Suprapubic skin (tissue), 4 donors: ENCODE data around the gene MAPK12. TPM values are rescaled to one million over a fixed set of nuclear protein-coding genes. Genes with fewer than 3 reads are reported as not detected.
A peak's percentile ranks its signal among the peaks of the same experiment; 100 is the strongest.

Experiments
- DNase-seq, 2 donors: peaks; one replicate each; pipeline ENCODE4 v3.0.0-alpha.2; 2019; ENCODE audit warnings: low spot score in 2 of 2
- H3K27ac ChIP-seq: fragments of 200-600 bp; sonication (generic); one replicate; pipeline ENCODE4 v1.5.1; 2019
- H3K27me3 ChIP-seq: fragments of 200-600 bp; sonication (generic); one replicate; pipeline ENCODE4 v1.5.1; 2019
- H3K36me3 ChIP-seq: fragments of 200-600 bp; sonication (generic); one replicate; pipeline ENCODE4 v1.5.1; 2019
- H3K4me1 ChIP-seq: fragments of 200-600 bp; sonication (generic); one replicate; pipeline ENCODE4 v1.5.1; 2019
- H3K4me3 ChIP-seq: fragments of 200-600 bp; sonication (generic); one replicate; pipeline ENCODE4 v1.5.1; 2019; ENCODE audit warnings: mild to moderate bottlenecking
- H3K9me3 ChIP-seq: fragments of 200-600 bp; sonication (generic); one replicate; pipeline ENCODE4 v1.5.1; 2019
- CTCF ChIP-seq, 2 donors: fragments of 200-600 bp in 1 of 2; fragments of 450-650 bp in 1 of 2; sonication (generic) in 1 of 2; IDR thresholded peaks; one replicate each; pipeline ENCODE4 v1.5.1; 2016 to 2019; ENCODE audit warnings: antibody characterized with exemption in 2 of 2, mild to moderate bottlenecking in 1 of 2, moderate library complexity in 1 of 2
- EP300 ChIP-seq: sonication (generic); formaldehyde crosslinking; IDR thresholded peaks from one replicate; pipeline ENCODE4 v1.6.1; 2017; ENCODE audit warnings: antibody characterized with exemption
- POLR2A ChIP-seq, 2 donors: fragments of 450-650 bp; IDR thresholded peaks; one replicate each; pipeline ENCODE4 v1.6.1; 2017; ENCODE audit warnings: antibody characterized with exemption in 2 of 2, mild to moderate bottlenecking in 2 of 2, moderate library complexity in 2 of 2
- POLR2AphosphoS5 ChIP-seq, 3 donors: sonication (generic); formaldehyde crosslinking; IDR thresholded peaks; one replicate each; pipeline ENCODE4 v1.6.1; 2017; ENCODE audit warnings: antibody characterized with exemption in 3 of 3
- WGBS: methylation state at CpG from one replicate; pipeline ENCODE4 v1.1.5; 2018; 5-methylcytosine and 5-hydroxymethylcytosine counted together
- total RNA-seq, 4 donors: library from RNA; depleted of rRNA; stranded (reverse); fragments of >200 nt; gene quantifications; one replicate each; pipeline ENCODE4 v1.1.0, GENCODE V29; 2016

The MAPK12 gene
- total RNA-seq, 4 donors from 2014 or later: 1.3 to 5.7 (median 3.3) TPM

- Histone ChIP-seq H3K9me3 (no peaks in the 10 kb centered on the region), H3K4me3 (no peak overlapping the region), H3K4me1 (peaks cover 50% of the 10 kb centered on the region), H3K27me3 (no peaks in the 10 kb centered on the region), H3K27ac (peak overlapping the region; percentile 71), H3K36me3 (no peaks in the 10 kb centered on the region)
- TF ChIP-seq CTCF (IDR thresholded peaks at IDR 0.05): no peak
- WGBS: 45% methylated on average over 5 of the region's 7 CpGs
- DNase-seq: no peak
These were observed 47.1 kb upstream of the MAPK12 start for GRCh38 chr22:50308597-50308935.

GRCh38 chr22:50307890-50308596 lies 46.6 kb upstream of the MAPK12 start:
- Histone ChIP-seq H3K27ac (peak overlapping the region; percentile 71), H3K27me3 (no peaks in the 10 kb centered on the region), H3K4me1 (peaks cover 55% of the 10 kb centered on the region), H3K36me3 (no peaks in the 10 kb centered on the region), H3K9me3 (no peaks in the 10 kb centered on the region), H3K4me3 (peak overlapping the region; percentile 2)
- DNase-seq: no peak
- no peak for TF ChIP-seq CTCF (IDR thresholded peaks at IDR 0.05)
- TF ChIP-seq POLR2AphosphoS5 (IDR thresholded peaks at IDR 0.05): no peak
- no peak for TF ChIP-seq POLR2A (IDR thresholded peaks at IDR 0.05)
- no peak for TF ChIP-seq EP300
- WGBS: 36% methylated on average over 8 of the region's 19 CpGs

GRCh38 chr22:50306753-50307749 lies 45.6 kb upstream of the MAPK12 start, which contains the start of gene PLXNB2:
Gene PLXNB2 (minus strand): TSS chr22:50307646. CDS start chr22:50290584, 17,062 bp downstream.
- DNase-seq: no peak

GRCh38 chr22:50305923-50306566 lies 44.6 kb upstream of the MAPK12 start:
- Histone ChIP-seq H3K9me3 (no peaks in the 10 kb centered on the region), H3K36me3 (no peaks in the 10 kb centered on the region), H3K27me3 (no peaks in the 10 kb centered on the region), H3K4me1 (peaks cover 75% of the 10 kb centered on the region), H3K27ac (peak overlapping the region; percentile 96), H3K4me3 (peak overlapping the region; percentile 94)
- 2% methylated on average over 14 of the region's 21 CpGs for WGBS
- DNase-seq: peak; percentile 90 to 91
- TF ChIP-seq POLR2A (IDR thresholded peaks at IDR 0.05) (no peak), POLR2AphosphoS5 (IDR thresholded peaks at IDR 0.05) (peak in 2 of 3 donors; percentile 68 to 83)

More at GRCh38 chr22:50306753-50307749, 45.6 kb upstream of the MAPK12 start, which contains the start of gene PLXNB2:
- Histone ChIP-seq H3K27me3 (no peaks in the 10 kb centered on the region), H3K27ac (peak within 1 kb of the TSS; percentile 96), H3K36me3 (no peaks in the 10 kb centered on the region), H3K4me3 (peak within 1 kb of the TSS; percentile 94), H3K9me3 (no peaks in the 10 kb centered on the region), H3K4me1 (peaks cover 65% of the 10 kb centered on the region)
- 1% methylated on average over 30 of the region's 105 CpGs for WGBS
- TF ChIP-seq POLR2A (IDR thresholded peaks at IDR 0.05): no peak
- no peak for TF ChIP-seq EP300
- TF ChIP-seq CTCF (IDR thresholded peaks at IDR 0.05): no peak
- TF ChIP-seq POLR2AphosphoS5 (IDR thresholded peaks at IDR 0.05): no peak

- Histone ChIP-seq H3K4me1 (peaks cover 81% of the 10 kb centered on the region), H3K36me3 (no peaks in the 10 kb centered on the region), H3K27ac (peak overlapping the region; percentile 96), H3K27me3 (no peaks in the 10 kb centered on the region), H3K9me3 (no peaks in the 10 kb centered on the region), H3K4me3 (peak overlapping the region; percentile 94)
- DNase-seq: no peak
- no CpG with 5 or more reads among the region's 14 CpGs for WGBS
- TF ChIP-seq CTCF (IDR thresholded peaks at IDR 0.05): no peak
- no peak for TF ChIP-seq POLR2A (IDR thresholded peaks at IDR 0.05)
- TF ChIP-seq EP300: no peak
- TF ChIP-seq POLR2AphosphoS5 (IDR thresholded peaks at IDR 0.05): no peak
These were observed 44.0 kb upstream of the MAPK12 start for GRCh38 chr22:50305393-50305922.
